SK-N-SH (cell line): ENCODE results near the gene ORC3.
"Not testable (repeated sequence)": the region's sequence is repeated elsewhere in the genome, so short reads cannot be mapped to it uniquely, and the experiment has no call there.

Experiments used
- CHD2 ChIP-seq: fragments of 150-350 bp; IDR thresholded peaks from 2 replicates; pipeline ENCODE4 v1.6.1; 2018; ENCODE audit warnings: low read length; ENCODE audit not compliant: partially characterized antibody
- CTCF ChIP-seq: fragments of 200-600 bp; sonication (generic); IDR thresholded peaks from 2 replicates; pipeline ENCODE4 v1.6.1; 2017; ENCODE audit warnings: antibody characterized with exemption, mild to moderate bottlenecking, moderate library complexity
- EZH2phosphoT487 ChIP-seq: fragments of 200-600 bp; sonication (generic); IDR thresholded peaks from 2 replicates; pipeline ENCODE4 v1.6.1; 2017; ENCODE audit warnings: low read depth, mixed run types, mild to moderate bottlenecking, antibody characterized with exemption, moderate library complexity, borderline replicate concordance
- FOXM1 ChIP-seq: IDR thresholded peaks from 2 replicates; pipeline ENCODE4 v1.4.0; 2012; ENCODE audit warnings: low read depth, mild to moderate bottlenecking
- MAX ChIP-seq: IDR thresholded peaks from 2 replicates; pipeline ENCODE4 v1.4.0; 2012; ENCODE audit warnings: low read depth
- MXI1 ChIP-seq: IDR thresholded peaks from 2 replicates; pipeline ENCODE4 v1.6.1; 2012; ENCODE audit warnings: mild to moderate bottlenecking, low read depth, low read length, improper control_type of control experiment
- POLR2AphosphoS5 ChIP-seq: IDR thresholded peaks from 2 replicates; pipeline ENCODE4 v1.6.1; 2012; ENCODE audit warnings: low read depth, low read length
- REST ChIP-seq: IDR thresholded peaks from 2 replicates; pipeline ENCODE4 v1.6.1; 2012; ENCODE audit warnings: mild to moderate bottlenecking, low read depth, low read length, moderate library complexity
- SMC3 ChIP-seq: IDR thresholded peaks from 2 replicates; pipeline ENCODE4 v1.6.1; 2012; ENCODE audit warnings: low read depth, low read length, improper control_type of control experiment

- not testable (repeated sequence) for TF ChIP-seq CTCF, MAX, MXI1, REST, CHD2, SMC3, EZH2phosphoT487, POLR2AphosphoS5, FOXM1
Observed at GRCh38 chr6:87703039-87703438, 113.1 kb downstream of the ORC3 start.
